ENCODE measurements around the gene TRIM46.

TRIM46 gene

DNA sequence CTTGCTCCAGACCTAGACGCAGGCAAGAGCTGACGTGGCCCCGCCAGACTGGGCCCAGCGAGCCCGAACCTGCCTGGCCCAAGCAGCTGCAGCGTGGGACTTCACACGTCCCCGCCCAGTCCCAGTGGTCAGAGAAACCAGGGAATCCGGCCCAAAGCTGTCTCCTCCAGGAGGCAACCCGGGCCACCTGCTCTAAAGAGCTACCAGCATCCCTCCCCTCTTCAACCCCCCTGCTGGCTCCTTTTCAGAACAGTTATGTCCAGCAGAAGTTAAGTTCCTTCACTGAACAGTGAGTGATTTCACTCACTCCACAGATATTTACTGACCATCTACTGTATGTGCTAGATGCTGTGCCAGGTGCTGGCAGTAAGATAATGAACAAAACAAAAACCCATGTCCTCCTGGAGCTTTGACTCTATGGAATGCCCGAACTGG is 48.1 kb upstream of the TRIM46 start:
- no peak overlapping the region for H2AFZ ChIP-seq (ENCODE audit: low read length)
- peaks cover 99% of the 10 kb centered on the region for H3K27me3 ChIP-seq (replicated peaks; ENCODE audit: insufficient read depth, low read length)
- H3K9me3 ChIP-seq (replicated peaks; ENCODE audit: insufficient read depth, low read length), result no peaks in the 10 kb centered on the region
- H3K9ac ChIP-seq (ENCODE audit: low read length), result no peak overlapping the region
- no peak overlapping the region for H3K4me3 ChIP-seq (ENCODE audit: low read length)
- TF ChIP-seq EZH2phosphoT487 (IDR thresholded peaks at IDR 0.05; ENCODE audit: low read length) (no peak), EZH2 (optimal IDR thresholded peaks at IDR 0.05; ENCODE audit: low read depth, low read length) (no peak), CTCF (IDR thresholded peaks at IDR 0.05; ENCODE audit: low read length) (no peak)
- H3F3A ChIP-seq (ENCODE audit: insufficient read depth, low read length), result no peaks in the 10 kb centered on the region
- no peaks in the 10 kb centered on the region for H3K79me2 ChIP-seq (ENCODE audit: low read length)
- DNase-seq, result no peak
- no peak overlapping the region for H3K27ac ChIP-seq (ENCODE audit: low read length)
- H3K4me1 ChIP-seq (ENCODE audit: low read length), result peaks cover 5% of the 10 kb centered on the region; the same call in 1 of the 2 replicates
- no peak overlapping the region for H3K4me2 ChIP-seq (ENCODE audit: low read depth, low read length)
- no peaks in the 10 kb centered on the region for H4K20me1 ChIP-seq (ENCODE audit: insufficient read depth, low read length)
- no peaks in the 10 kb centered on the region for H3K36me3 ChIP-seq (replicated peaks; ENCODE audit: insufficient read depth, low read length)
- H3K9me2 ChIP-seq (replicated peaks; ENCODE audit: insufficient read depth, low read length), result no peaks in the 10 kb centered on the region

DNA sequence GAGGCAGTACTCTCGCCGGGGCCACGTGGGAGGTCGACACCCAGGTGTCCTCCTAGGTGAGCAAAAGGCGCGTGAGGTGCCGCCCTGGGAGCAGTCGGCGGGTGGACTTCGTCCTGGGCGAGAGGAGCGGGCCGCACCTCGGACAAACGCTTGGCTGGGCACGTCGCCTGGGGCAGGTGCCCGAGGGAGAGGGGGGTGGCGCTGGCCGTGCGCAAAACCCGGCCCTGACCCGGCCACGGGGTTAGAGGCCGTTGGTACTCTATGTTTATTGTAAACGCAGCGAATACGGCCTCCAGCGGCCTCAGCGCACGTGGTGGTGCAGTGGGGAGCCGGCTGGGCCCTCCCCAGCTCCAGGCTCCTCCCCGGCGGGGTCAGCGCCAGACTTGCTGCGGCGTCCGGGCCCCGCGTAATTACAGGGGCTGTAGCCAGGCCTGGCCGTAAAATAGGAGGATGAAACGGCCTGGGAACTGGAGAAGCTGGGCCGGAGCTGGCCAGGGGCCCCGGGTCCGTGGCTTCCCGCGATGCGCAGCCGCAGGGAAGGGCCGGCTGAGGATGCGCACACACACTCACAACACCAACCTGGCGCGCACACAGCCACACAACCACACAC is 47.6 kb upstream of the TRIM46 start:
- Histone ChIP-seq H3K4me3 (ENCODE audit: low read length) (no peak overlapping the region), H3K36me3 (replicated peaks; ENCODE audit: insufficient read depth, low read length) (no peaks in the 10 kb centered on the region), H3K27ac (ENCODE audit: low read length) (no peak overlapping the region), H3K9me3 (replicated peaks; ENCODE audit: insufficient read depth, low read length) (no peaks in the 10 kb centered on the region), H3K79me2 (ENCODE audit: low read length) (no peaks in the 10 kb centered on the region), H3K4me1 (ENCODE audit: low read length) (peaks cover 5% of the 10 kb centered on the region; the same call in 1 of the 2 replicates), H3K9ac (ENCODE audit: low read length) (no peak overlapping the region), H4K20me1 (ENCODE audit: insufficient read depth, low read length) (no peaks in the 10 kb centered on the region), H2AFZ (ENCODE audit: low read length) (no peak overlapping the region), H3K4me2 (ENCODE audit: low read depth, low read length) (0 out of 2 replicates have a peak overlapping the region, but pooled peaks have one; percentile 92), H3F3A (ENCODE audit: insufficient read depth, low read length) (no peaks in the 10 kb centered on the region), H3K9me2 (replicated peaks; ENCODE audit: insufficient read depth, low read length) (no peaks in the 10 kb centered on the region), H3K27me3 (replicated peaks; ENCODE audit: insufficient read depth, low read length) (peaks cover 99% of the 10 kb centered on the region)
- no peak for DNase-seq
- TF ChIP-seq CTCF (IDR thresholded peaks at IDR 0.05; ENCODE audit: low read length) (no peak), EZH2phosphoT487 (IDR thresholded peaks at IDR 0.05; ENCODE audit: low read length) (peak; percentile 74; the same call in 1 of the 2 replicates), EZH2 (optimal IDR thresholded peaks at IDR 0.05; ENCODE audit: low read depth, low read length) (peak; percentile 96)

GRCh38 chr1:155126556-155127104 is 47.0 kb upstream of the TRIM46 start:
- TF ChIP-seq CTCF (IDR thresholded peaks at IDR 0.05; ENCODE audit: low read length), result no peak
- TF ChIP-seq EZH2phosphoT487 (IDR thresholded peaks at IDR 0.05; ENCODE audit: low read length), result no peak
- TF ChIP-seq EZH2 (optimal IDR thresholded peaks at IDR 0.05; ENCODE audit: low read depth, low read length), result no peak
- Histone ChIP-seq H3K4me3 (ENCODE audit: low read length) (peak overlapping the region; percentile 47; the same call in 1 of the 2 replicates), H3K79me2 (ENCODE audit: low read length) (no peaks in the 10 kb centered on the region), H3K27me3 (replicated peaks; ENCODE audit: insufficient read depth, low read length) (peaks cover 97% of the 10 kb centered on the region), H3F3A (ENCODE audit: insufficient read depth, low read length) (no peaks in the 10 kb centered on the region), H3K9me3 (replicated peaks; ENCODE audit: insufficient read depth, low read length) (no peaks in the 10 kb centered on the region), H3K4me2 (ENCODE audit: low read depth, low read length) (peak overlapping the region; percentile 92; the same call in 1 of the 2 replicates), H3K4me1 (ENCODE audit: low read length) (peaks cover 5% of the 10 kb centered on the region; the same call in 1 of the 2 replicates), H2AFZ (ENCODE audit: low read length) (no peak overlapping the region), H3K9ac (ENCODE audit: low read length) (no peak overlapping the region), H3K9me2 (replicated peaks; ENCODE audit: insufficient read depth, low read length) (no peaks in the 10 kb centered on the region), H4K20me1 (ENCODE audit: insufficient read depth, low read length) (no peaks in the 10 kb centered on the region), H3K36me3 (replicated peaks; ENCODE audit: insufficient read depth, low read length) (no peaks in the 10 kb centered on the region), H3K27ac (ENCODE audit: low read length) (no peak overlapping the region)
- no peak for DNase-seq
